ENCODE results near the gene EIF3K. TPM values are rescaled to one million over a fixed set of nuclear protein-coding genes. Genes with fewer than 3 reads are reported as not detected.

The EIF3K gene
- total and polyA plus RNA-seq, 2 of the 8 experiments (the other 6 are each of a cell fraction or from before 2014, with no cell fraction given) = 329 to 937 TPM

GRCh38 chr19:38654628-38655055 lies 35.7 kb downstream of the EIF3K start (continued):
- TF ChIP-seq E2F6 (IDR thresholded peaks at IDR 0.05) = no peak
- no peak for TF ChIP-seq SIRT6 (IDR thresholded peaks at IDR 0.05; ENCODE audit: low read length)
- TF ChIP-seq CHD7 (IDR thresholded peaks at IDR 0.05; ENCODE audit: insufficient replicate concordance, low read length) = no peak
- no peak for TF ChIP-seq SIX5 (IDR thresholded peaks at IDR 0.05; ENCODE audit: low read depth, low read length)
- TF ChIP-seq SP1 (IDR thresholded peaks at IDR 0.05; ENCODE audit: low read depth, low read length) = no peak
- TF ChIP-seq, protein P1, sequence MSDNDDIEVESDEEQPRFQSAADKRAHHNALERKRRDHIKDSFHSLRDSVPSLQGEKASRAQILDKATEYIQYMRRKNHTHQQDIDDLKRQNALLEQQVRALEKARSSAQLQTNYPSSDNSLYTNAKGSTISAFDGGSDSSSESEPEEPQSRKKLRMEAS (IDR thresholded peaks at IDR 0.05) = no peak
- TF ChIP-seq CBX5 (IDR thresholded peaks at IDR 0.05; ENCODE audit: low read depth, low read length) = no peak

Data from H1 (cell line).